ENCODE data around the gene TRPM2.

The TRPM2 gene

GRCh38 chr21:44370786-44371410 lies 17.5 kb downstream of the TRPM2 start:
- in situ Hi-C loops (cut with HindIII; ENCODE audit: low sequenced_read_pairs) = no loop called here
- no peak for DNase-seq (ENCODE audit: low read depth)
- no peak overlapping the region for H3K4me3 ChIP-seq (ENCODE audit: low read depth, low read length)
- no peak for TF ChIP-seq CTCF (IDR thresholded peaks at IDR 0.05; ENCODE audit: low read depth, low read length, missing control alignments)

DNA sequence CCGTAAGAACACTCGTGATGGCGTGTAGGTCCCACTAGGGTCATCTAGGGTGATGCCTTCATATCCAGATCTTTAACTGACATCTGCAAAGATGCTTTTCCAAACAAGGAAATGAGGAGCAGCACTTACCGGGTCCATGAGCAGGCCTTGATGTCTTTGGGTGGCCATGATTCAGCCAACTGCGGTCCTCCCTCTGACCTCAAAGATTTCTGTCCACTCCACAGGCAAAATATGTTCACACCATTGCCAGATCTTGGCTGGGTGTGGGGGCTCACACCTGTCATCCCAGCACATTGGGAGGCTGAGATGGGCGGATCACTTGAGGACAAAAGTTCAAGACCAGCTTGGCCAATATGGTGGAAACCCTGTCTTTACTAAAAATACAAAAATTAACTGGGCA lies 18.2 kb downstream of the TRPM2 start:
- in situ Hi-C loops (cut with HindIII; ENCODE audit: low sequenced_read_pairs) = no loop called here
- H3K4me3 ChIP-seq (ENCODE audit: low read depth, low read length) = no peak overlapping the region
- TF ChIP-seq CTCF (IDR thresholded peaks at IDR 0.05; ENCODE audit: low read depth, low read length, missing control alignments) = no peak
- DNase-seq (ENCODE audit: low read depth) = no peak

DNA sequence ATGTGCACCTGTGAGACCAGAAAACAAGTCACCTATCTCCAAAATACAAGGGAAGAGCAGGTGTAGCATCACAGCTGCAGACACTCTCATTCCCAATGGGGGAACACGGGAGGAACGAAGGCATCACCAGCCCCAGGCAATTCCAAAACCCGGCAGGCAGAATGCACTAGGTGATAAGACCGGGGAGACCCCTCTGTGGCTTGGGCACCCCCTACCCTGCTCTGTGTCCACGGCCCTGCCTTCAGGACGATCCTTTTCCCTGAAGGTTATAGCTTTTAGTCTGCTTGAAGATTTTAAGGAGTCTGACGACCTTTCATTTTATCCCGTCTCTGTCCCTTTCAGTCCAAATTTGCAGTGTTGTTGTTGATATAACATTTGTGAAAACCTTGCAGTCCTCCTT lies 19.2 kb downstream of the TRPM2 start:
- TF ChIP-seq CTCF (IDR thresholded peaks at IDR 0.05; ENCODE audit: low read depth, low read length, missing control alignments) = no peak
- in situ Hi-C loops (cut with HindIII; ENCODE audit: low sequenced_read_pairs) = no loop called here
- no peak overlapping the region for H3K4me3 ChIP-seq (ENCODE audit: low read depth, low read length)
- DNase-seq (ENCODE audit: low read depth) = no peak

DNA sequence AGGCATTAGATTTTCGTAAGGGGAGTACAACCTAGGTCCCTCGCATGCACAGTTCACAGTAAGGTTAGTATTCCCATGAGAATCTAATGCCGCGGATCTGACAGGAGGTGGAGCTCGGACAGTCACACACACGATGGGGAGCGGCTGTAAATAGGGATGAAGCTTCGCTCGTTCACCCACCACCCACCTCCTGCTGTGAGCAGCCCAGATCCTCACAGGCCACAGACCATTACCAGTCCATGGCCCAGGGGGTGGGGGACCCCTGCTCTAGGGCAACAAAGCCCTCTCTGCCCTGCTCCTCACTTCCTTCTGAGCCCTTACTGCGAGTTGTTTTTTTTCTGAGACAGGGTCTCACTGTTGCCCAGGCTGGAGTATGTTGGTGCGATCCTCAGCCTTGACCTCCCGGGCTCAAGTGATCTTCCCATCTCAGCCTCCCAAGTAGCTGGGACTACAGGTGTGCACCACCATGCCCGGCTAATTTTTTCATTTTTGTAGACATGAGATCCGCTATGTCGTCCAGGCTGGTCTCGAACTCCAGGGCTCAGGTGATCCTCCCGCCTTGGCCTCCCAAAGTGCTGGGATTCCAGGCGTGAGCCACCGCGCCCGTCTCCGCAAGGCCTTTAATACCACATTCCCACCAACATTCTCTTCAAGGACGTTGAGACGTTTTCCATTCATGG lies 21.3 kb downstream of the TRPM2 start:
- in situ Hi-C loops (cut with HindIII; ENCODE audit: low sequenced_read_pairs) = loop anchor here (25.0 kb wide), 1 partner anchor 113 kb away; no protein-coding TSS in a partner anchor
- DNase-seq (ENCODE audit: low read depth) = no peak
- no peak overlapping the region for H3K4me3 ChIP-seq (ENCODE audit: low read depth, low read length)
- TF ChIP-seq CTCF (IDR thresholded peaks at IDR 0.05; ENCODE audit: low read depth, low read length, missing control alignments) = no peak

GRCh38 chr21:44375281-44375651 lies 21.8 kb downstream of the TRPM2 start:
- no peak overlapping the region for H3K4me3 ChIP-seq (ENCODE audit: low read depth, low read length)
- no peak for DNase-seq (ENCODE audit: low read depth)
- TF ChIP-seq CTCF (IDR thresholded peaks at IDR 0.05; ENCODE audit: low read depth, low read length, missing control alignments) = no peak
- in situ Hi-C loops (cut with HindIII; ENCODE audit: low sequenced_read_pairs) = loop anchor here (25.0 kb wide), 1 partner anchor 112 kb away; no protein-coding TSS in a partner anchor

- H3K4me3 ChIP-seq (ENCODE audit: low read depth, low read length) = no peak overlapping the region
- no peak for DNase-seq (ENCODE audit: low read depth)
- no peak for TF ChIP-seq CTCF (IDR thresholded peaks at IDR 0.05; ENCODE audit: low read depth, low read length, missing control alignments)
- in situ Hi-C loops (cut with HindIII; ENCODE audit: low sequenced_read_pairs) = loop anchor here (25.0 kb wide), 1 partner anchor 112 kb away; no protein-coding TSS in a partner anchor
Observed at GRCh38 chr21:44375761-44376241, 22.4 kb downstream of the TRPM2 start.

Measured in astrocyte of the cerebellum (primary cell).